Choroid plexus epithelial cell (primary cell): ENCODE data around the gene RFX1.

ENCODE experiments used
- DNase-seq: peaks from one replicate; pipeline ENCODE4 v3.0.0-alpha.2; 2010; ENCODE audit warnings: low read depth
- H3K4me3 ChIP-seq: 2 replicates; pipeline ENCODE4 v1.5.1; 2011; ENCODE audit warnings: low read depth, mild to moderate bottlenecking, control low read depth, low read length, moderate library complexity
- TF ChIP-seq, protein P1 (sequence below): conservative IDR thresholded peaks from 2 replicates; pipeline ENCODE4 v1.5.1; 2011; ENCODE audit warnings: low read depth, mild to moderate bottlenecking, control low read depth, inconsistent platforms, low read length, moderate library complexity

RFX1 gene

GRCh38 chr19:13960863-13961784 lies 45.0 kb downstream of the RFX1 start:
- no peak for DNase-seq
- no peak overlapping the region for H3K4me3 ChIP-seq
- TF ChIP-seq, protein P1, sequence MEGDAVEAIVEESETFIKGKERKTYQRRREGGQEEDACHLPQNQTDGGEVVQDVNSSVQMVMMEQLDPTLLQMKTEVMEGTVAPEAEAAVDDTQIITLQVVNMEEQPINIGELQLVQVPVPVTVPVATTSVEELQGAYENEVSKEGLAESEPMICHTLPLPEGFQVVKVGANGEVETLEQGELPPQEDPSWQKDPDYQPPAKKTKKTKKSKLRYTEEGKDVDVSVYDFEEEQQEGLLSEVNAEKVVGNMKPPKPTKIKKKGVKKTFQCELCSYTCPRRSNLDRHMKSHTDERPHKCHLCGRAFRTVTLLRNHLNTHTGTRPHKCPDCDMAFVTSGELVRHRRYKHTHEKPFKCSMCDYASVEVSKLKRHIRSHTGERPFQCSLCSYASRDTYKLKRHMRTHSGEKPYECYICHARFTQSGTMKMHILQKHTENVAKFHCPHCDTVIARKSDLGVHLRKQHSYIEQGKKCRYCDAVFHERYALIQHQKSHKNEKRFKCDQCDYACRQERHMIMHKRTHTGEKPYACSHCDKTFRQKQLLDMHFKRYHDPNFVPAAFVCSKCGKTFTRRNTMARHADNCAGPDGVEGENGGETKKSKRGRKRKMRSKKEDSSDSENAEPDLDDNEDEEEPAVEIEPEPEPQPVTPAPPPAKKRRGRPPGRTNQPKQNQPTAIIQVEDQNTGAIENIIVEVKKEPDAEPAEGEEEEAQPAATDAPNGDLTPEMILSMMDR, result peak; percentile 19

DNA sequence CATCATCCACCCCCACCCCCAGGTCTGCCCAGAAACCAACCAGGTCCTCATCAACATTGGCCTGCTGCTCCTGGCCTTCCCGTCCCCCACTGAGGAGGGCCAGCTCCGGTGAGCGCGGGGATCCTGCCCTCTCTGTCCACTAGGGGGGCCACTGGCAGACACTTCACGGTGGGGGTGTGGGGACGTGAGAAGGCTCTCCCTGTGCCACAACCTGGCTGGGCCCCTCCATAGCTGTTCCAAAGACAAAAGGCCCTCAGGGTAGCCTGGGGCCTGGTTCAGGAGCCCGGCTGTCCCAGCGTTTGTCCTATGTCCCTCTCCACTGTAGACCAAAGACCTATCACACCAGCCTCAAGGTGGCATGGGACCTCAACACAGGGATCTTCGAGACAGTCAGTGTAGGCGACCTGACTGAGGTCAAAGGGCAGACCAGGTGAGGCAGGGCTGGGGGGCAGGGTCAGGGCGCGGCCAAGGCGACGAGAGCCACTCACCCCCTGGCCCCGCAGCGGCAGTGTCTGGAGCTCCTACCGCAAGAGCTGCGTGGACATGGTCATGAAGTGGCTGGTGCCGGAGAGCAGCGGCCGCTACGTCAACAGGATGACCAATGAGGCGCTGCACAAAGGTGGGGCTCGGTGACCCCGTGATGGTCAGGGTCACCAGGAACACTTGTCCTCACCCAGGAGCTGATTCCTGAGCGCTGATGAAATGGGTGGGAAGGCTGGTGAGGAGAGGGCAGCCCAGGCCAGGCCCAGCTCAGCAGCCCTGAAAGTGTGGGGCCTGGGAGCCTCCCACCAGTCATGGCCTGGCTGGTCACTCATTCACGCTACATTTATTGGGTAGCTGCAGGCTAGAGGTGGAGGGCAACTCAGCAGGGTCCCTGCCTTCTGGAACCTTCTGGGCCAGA lies 45.9 kb downstream of the RFX1 start:
- DNase-seq, result no peak
- TF ChIP-seq, protein P1, result peak; percentile 48
- no peak overlapping the region for H3K4me3 ChIP-seq

DNA sequence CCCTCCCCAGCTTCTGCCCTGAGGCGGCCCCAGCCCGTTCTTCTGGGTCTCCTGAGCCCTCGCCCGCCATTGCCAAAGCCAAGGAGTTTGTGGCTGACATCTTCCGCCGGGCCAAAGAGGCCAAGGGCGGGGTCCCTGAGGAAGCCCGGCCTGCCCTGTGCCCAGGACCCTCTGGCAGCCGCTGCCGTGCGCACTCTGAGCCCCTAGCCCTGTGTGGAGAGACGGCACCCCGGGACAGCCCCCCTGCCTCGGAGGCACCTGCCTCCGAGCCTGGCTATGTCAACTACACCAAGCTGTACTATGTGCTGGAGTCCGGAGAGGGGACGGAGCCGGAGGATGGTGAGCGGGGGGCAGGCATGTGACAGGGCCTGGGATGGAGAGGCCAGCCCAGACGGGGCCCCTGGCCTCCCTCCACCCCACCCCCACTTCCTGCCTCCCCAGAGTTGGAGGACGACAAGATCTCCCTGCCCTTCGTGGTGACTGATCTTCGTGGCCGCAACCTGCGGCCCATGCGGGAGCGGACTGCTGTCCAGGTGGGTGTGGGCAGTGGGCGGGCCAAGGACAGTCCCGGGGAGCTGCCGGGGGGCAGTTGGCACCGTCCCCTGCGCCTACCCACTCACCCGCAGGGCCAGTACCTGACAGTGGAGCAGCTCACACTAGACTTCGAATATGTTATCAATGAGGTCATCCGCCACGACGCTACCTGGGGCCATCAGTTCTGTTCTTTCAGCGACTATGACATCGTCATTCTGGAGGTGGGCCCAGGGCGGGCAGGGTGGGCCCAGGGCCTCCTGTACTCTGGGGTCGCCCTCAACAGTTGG lies 46.8 kb downstream of the RFX1 start:
- TF ChIP-seq, protein P1, result no peak
- DNase-seq, result no peak

DNA sequence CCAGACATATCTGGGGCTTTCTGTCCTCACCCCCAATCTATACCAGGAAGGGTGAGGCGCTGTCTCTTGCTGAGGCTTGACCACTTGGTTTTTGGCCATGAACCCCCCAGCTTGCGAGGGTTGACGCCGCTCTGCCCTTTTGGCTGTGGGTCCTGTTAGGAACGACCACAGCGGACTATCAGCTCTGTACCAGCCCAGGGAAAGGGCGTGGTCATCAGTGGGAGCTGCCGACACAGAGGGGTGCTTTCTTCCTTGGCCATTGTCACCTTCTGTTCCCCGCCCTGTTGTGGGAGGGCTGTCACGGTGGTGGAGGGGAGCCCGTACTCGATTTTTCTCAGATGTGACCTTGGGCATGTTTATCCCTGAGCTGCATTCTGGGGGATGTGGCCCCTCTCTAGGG lies 48.1 kb downstream of the RFX1 start:
- TF ChIP-seq, protein P1, result no peak
- DNase-seq, result no peak
- no peak overlapping the region for H3K4me3 ChIP-seq

More for the DNA sequence above, 46.8 kb downstream of the RFX1 start:
- H3K4me3 ChIP-seq, result no peak overlapping the region

DNA sequence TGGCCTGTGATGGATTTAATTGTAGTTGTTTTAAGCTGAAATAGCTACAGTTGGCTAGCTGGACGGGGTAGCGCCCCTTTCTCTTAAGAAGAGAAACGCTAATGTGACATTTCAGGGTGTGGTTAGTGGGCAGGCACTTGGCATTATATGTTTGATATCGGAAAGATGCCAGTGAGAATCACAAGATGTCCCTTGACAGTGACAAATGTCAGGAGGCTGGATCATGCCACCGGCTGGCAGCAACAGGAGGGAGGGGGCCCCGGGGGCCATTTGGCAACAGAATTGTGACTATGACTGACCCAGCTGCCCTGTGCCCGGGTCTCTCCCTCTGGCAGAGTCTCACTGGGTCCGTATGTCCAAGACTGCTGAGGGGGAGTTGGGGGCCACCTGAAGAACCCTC lies 49.1 kb downstream of the RFX1 start:
- H3K4me3 ChIP-seq, result no peak overlapping the region
- no peak for DNase-seq
- TF ChIP-seq, protein P1, result no peak

DNA sequence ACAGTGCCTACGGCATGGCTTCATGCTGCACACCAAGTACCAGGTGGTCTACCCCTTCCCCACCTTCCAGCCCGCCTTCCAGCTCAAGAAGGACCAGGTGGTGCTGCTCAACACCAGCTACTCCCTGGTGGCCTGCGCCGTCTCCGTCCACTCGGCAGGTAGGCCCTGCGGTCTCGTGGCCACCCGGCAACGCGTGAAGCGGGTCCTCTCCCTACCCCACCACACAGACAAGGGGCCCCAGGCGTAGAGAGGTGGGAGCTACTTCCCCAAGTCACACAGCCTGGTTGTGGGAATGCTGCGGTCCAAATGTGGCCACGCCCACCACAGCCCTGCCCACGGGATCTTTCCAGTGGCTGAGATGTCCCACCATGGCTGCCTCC lies 49.8 kb downstream of the RFX1 start:
- H3K4me3 ChIP-seq, result no peak overlapping the region
- DNase-seq, result no peak
- TF ChIP-seq, protein P1, result no peak
